HepG2 (cell line): ENCODE results near the gene KLHL30. TPM values are rescaled to one million over a fixed set of nuclear protein-coding genes. Genes with fewer than 3 reads are reported as not detected.

ENCODE experiments used
- ATAC-seq: fragments of 200-7000 bp; cut with Tn5 transposase; 3 replicates; pipeline ENCODE4 v1.9.1; 2020; ENCODE audit warnings: mild to moderate bottlenecking, moderate library complexity
- BruUV-seq: library from RNA; stranded (reverse); fragments of 400-500 nt; replicated peaks from 2 replicates; lab custom pipeline; 2021; lab: Mats Ljungman, UMichigan
- CTCF ChIA-PET: fragments of 300-600 bp; formaldehyde crosslinking; extraction: SDS; loops from one replicate; lab custom pipeline; 2021; ENCODE audit warnings: low total read pairs, inconsistent platforms, low intra/inter-chr PET ratio; lab: Yijun Ruan, JAX
- POLR2A ChIA-PET: fragments of 350-600 bp; sonication (Branson Sonifier 250); formaldehyde crosslinking; loops from one replicate; lab custom pipeline; 2020; ENCODE audit warnings: antibody characterized with exemption, inconsistent platforms; lab: Yijun Ruan, JAX
- DNase-seq: peaks from one replicate; pipeline ENCODE4 v3.0.0-alpha.2; 2015; ENCODE audit warnings: low spot score
- FAIRE-seq: peaks from 3 replicates; lab custom pipeline; 2011; peaks lifted over from hg19 to GRCh38; lab: Jason Lieb, UNC
- H2AFZ ChIP-seq: one replicate; pipeline ENCODE4 v1.6.1; 2011; ENCODE audit warnings: low read length, inconsistent platforms
- H3K27ac ChIP-seq: fragments of 300-600 bp; 3 replicates; pipeline ENCODE4 v1.8.0; 2011; ENCODE audit warnings: mixed run types, mild to moderate bottlenecking, mixed read lengths, low read length, inconsistent platforms; ENCODE audit not compliant: insufficient read depth; ENCODE audit errors: extremely low read length
- H3K27me3 ChIP-seq, 2 experiments: fragments of 200-600 bp in 1 of 2; 2 replicates in 1 of 2; 3 replicates in 1 of 2; pipeline versions ENCODE4 v1.6.0 to v1.8.0; 2011; ENCODE audit warnings: low read length in 2 of 2, mild to moderate bottlenecking in 2 of 2, moderate library complexity in 2 of 2, inconsistent platforms in 1 of 2; ENCODE audit not compliant: insufficient read depth in 2 of 2, control insufficient read depth in 1 of 2
- H3K36me3 ChIP-seq, 2 experiments: fragments of 200-600 bp in 1 of 2; replicated peaks in 1 of 2; 2 replicates in 1 of 2; 3 replicates in 1 of 2; pipeline versions ENCODE4 v1.5.1 to v1.8.0; 2011; ENCODE audit warnings: low read length in 2 of 2, inconsistent platforms in 1 of 2; ENCODE audit not compliant: insufficient read depth in 2 of 2, control insufficient read depth in 1 of 2
- H3K4me1 ChIP-seq: 2 replicates; pipeline ENCODE4 v1.5.1; 2012; ENCODE audit warnings: low read length, inconsistent platforms; ENCODE audit not compliant: insufficient read depth
- H3K4me2 ChIP-seq: 2 replicates; pipeline ENCODE4 v1.6.0; 2011; ENCODE audit warnings: low read depth, low read length, inconsistent platforms
- H3K4me3 ChIP-seq, 3 experiments: fragments of 200-600 bp in 1 of 3; sonication (generic), shearing (Covaris generic) in 1 of 3; replicated peaks in 1 of 3; 2 replicates each; pipeline ENCODE4 v1.5.1; 2011 to 2016; ENCODE audit warnings: low read length in 3 of 3, inconsistent platforms in 2 of 3, low read depth in 2 of 3, mild to moderate bottlenecking in 2 of 3, control low read depth in 1 of 3, mixed read lengths in 1 of 3; ENCODE audit not compliant: insufficient read depth in 1 of 3
- H3K79me2 ChIP-seq: one replicate; pipeline ENCODE4 v1.6.1; 2011; ENCODE audit warnings: low read length, inconsistent platforms; ENCODE audit not compliant: insufficient read depth
- H3K9ac ChIP-seq: 2 replicates; pipeline ENCODE4 v1.6.0; 2011; ENCODE audit warnings: mild to moderate bottlenecking, low read depth, low read length, inconsistent platforms; ENCODE audit not compliant: insufficient read depth
- H3K9me3 ChIP-seq: 2 replicates; pipeline ENCODE4 v1.5.1; 2012; ENCODE audit warnings: mild to moderate bottlenecking, low read length
- H4K20me1 ChIP-seq: 2 replicates; pipeline ENCODE4 v1.6.0; 2011; ENCODE audit warnings: inconsistent platforms, mild to moderate bottlenecking, low read length, moderate library complexity; ENCODE audit not compliant: insufficient read depth
- BRF2 ChIP-seq: sonication (generic); formaldehyde crosslinking; IDR thresholded peaks from 2 replicates; pipeline ENCODE4 v1.8.1; 2022; ENCODE audit warnings: mild to moderate bottlenecking, missing genetic modification reagents
- HNRNPL ChIP-seq: fragments of 200-400 bp; formaldehyde crosslinking; IDR thresholded peaks from 2 replicates; pipeline ENCODE4 v1.6.1; 2017; ENCODE audit warnings: mild to moderate bottlenecking, low read depth, low read length
- SPEN ChIP-seq: sonication (generic); formaldehyde crosslinking; IDR thresholded peaks from 2 replicates; pipeline ENCODE4 v1.5.1; 2020; ENCODE audit warnings: low read depth, mild to moderate bottlenecking, missing genetic modification reagents
- ZFX ChIP-seq: sonication (generic); formaldehyde crosslinking; IDR thresholded peaks from 2 replicates; pipeline ENCODE4 v1.4.0; 2020; ENCODE audit warnings: mild to moderate bottlenecking, low read depth, missing genetic modification reagents, moderate library complexity
- ZMYM3 ChIP-seq: sonication (generic); formaldehyde crosslinking; IDR thresholded peaks from 2 replicates; pipeline ENCODE4 v1.5.1; 2020; ENCODE audit warnings: mild to moderate bottlenecking, missing genetic modification reagents
- ZNF609 ChIP-seq: sonication (generic); formaldehyde crosslinking; IDR thresholded peaks from 2 replicates; pipeline ENCODE4 v1.4.0; 2020; ENCODE audit warnings: mild to moderate bottlenecking, missing genetic modification reagents, borderline replicate concordance
- ZNF687 ChIP-seq: sonication (generic); formaldehyde crosslinking; IDR thresholded peaks from 2 replicates; pipeline ENCODE4 v1.5.1; 2020; ENCODE audit warnings: mild to moderate bottlenecking, missing genetic modification reagents, moderate library complexity
- ZNF777 ChIP-seq: sonication (generic); formaldehyde crosslinking; IDR thresholded peaks from 2 replicates; pipeline ENCODE4 v1.4.0; 2020; ENCODE audit warnings: missing genetic modification reagents
- WGBS: methylation state at CpG from one replicate; pipeline ENCODE4 v1.1.6; 2017; ENCODE audit warnings: low lambda C conversion rate; 5-methylcytosine and 5-hydroxymethylcytosine counted together
- in situ Hi-C: cut with HindIII; loops from 2 replicates; pipeline ENCODE4 v1.10.0; 2017; ENCODE audit warnings: low pct_unique_long_range_greater_than_20kb; ENCODE audit not compliant: extremely low pct_ligation_motif_present
- intact Hi-C: fragments of 100-400 bp; cut with micrococcal nuclease; formaldehyde crosslinking; loops from one replicate; pipeline ENCODE4 v1.10.0; 2022; ENCODE audit not compliant: unreplicated experiment
- polyA plus RNA-seq, 8 experiments: library from polyadenylated mRNA; depleted of rRNA in 3 of 8; stranded (reverse) in 7 of 8; unstranded in 1 of 8; fragments of >200 nt; fragmentation: Illumina TruSeq in 4 of 8; extraction: Trizol in 4 of 8; gene quantifications; 2 replicates each; pipeline versions ENCODE4 v1.2.1 to v1.2.3, GENCODE V29; 2011 to 2016; ENCODE audit warnings: low read depth in 4 of 8, missing spikeins in 1 of 8, mixed read lengths in 1 of 8; ENCODE audit not compliant: insufficient read depth in 1 of 8
- total RNA-seq, 5 experiments: library from RNA; depleted of rRNA; stranded (reverse); fragments of >200 nt; fragmentation: Illumina TruSeq; extraction: Trizol; gene quantifications; 2 replicates each; pipeline ENCODE4 v1.2.3, GENCODE V29; 2016; ENCODE audit warnings: low read depth in 1 of 5

The KLHL30 gene
- total and polyA plus RNA-seq, 2 of the 13 experiments (the other 11 are each of a cell fraction or from before 2014, with no cell fraction given), result 0.05 TPM; not detected in 1

- Histone ChIP-seq H3K4me1 (0 out of 2 replicates have a peak, but pooled peaks cover 21% of the 10 kb centered on the region), H3K27ac (no peak overlapping the region), H3K4me2 (peak overlapping the region; percentile 48), H4K20me1 (no peaks in the 10 kb centered on the region), H3K27me3 (peaks cover 27 to 61% of the 10 kb centered on the region in 2 experiments), H2AFZ (no peak overlapping the region), H3K36me3 (no peaks in the 10 kb centered on the region), H3K9me3 (no peaks in the 10 kb centered on the region), H3K4me3 (peak overlapping the region in 2 of 3 experiments; percentile 5 to 45; a peak in 1 of 6 replicates), H3K79me2 (no peaks in the 10 kb centered on the region), H3K9ac (no peak overlapping the region)
- ChIA-PET POLR2A (interaction anchor here (1.7 kb wide), 1 partner anchor 90 kb away, joined by 5 read pairs; the partner anchor contains the start of gene SCLY), CTCF (no interaction called here)
- no peak for FAIRE-seq
- intact Hi-C loops, result no loop called here
- TF ChIP-seq ZMYM3 (CRISPR knock-in tag) (no peak), ZNF609 (CRISPR knock-in tag) (no peak), BRF2 (CRISPR knock-in tag) (no peak), ZNF687 (CRISPR knock-in tag) (peak; percentile 4; the same call in 1 of the 2 replicates), SPEN (CRISPR knock-in tag) (0 out of 2 replicates have a peak, but pooled peaks have one; percentile 19), ZFX (CRISPR knock-in tag) (0 out of 2 replicates have a peak, but pooled peaks have one; percentile 1), ZNF777 (CRISPR knock-in tag) (0 out of 2 replicates have a peak, but pooled peaks have one; percentile 3), HNRNPL (0 out of 2 replicates have a peak, but pooled peaks have one; percentile 10)
- in situ Hi-C loops, result no loop called here
- no peak for DNase-seq
- peak; percentile 4; the same call in 2 of the 3 replicates for ATAC-seq
- BruUV-seq, result no TSS peak
- WGBS, result 42% methylated on average over 6 of the region's 25 CpGs
Observed at GRCh38 chr2:238150686-238151085, 12.2 kb downstream of the KLHL30 start.
